Memory B cell (primary cell): Measurements from ENCODE around the gene ARL6IP5.

ENCODE experiments used
- ATAC-seq: fragments of 150-1000 bp; cut with Tn5 transposase; 2 replicates; pipeline ENCODE4 v1.10.0; 2021; ENCODE audit warnings: low read depth, mild to moderate bottlenecking, moderate library complexity
- DNase-seq, 2 donors: peaks; one replicate each; pipeline ENCODE4 v3.0.0; 2022; ENCODE audit warnings: low spot score in 2 of 2
- H3K27ac Mint-ChIP-seq: one replicate; pipeline ENCODE4 v1.8.0; 2022; ENCODE audit warnings: mild to moderate bottlenecking, moderate library complexity, mixed read lengths
- H3K27me3 Mint-ChIP-seq: one replicate; pipeline ENCODE4 v1.8.0; 2022; ENCODE audit warnings: mixed read lengths
- H3K36me3 Mint-ChIP-seq: one replicate; pipeline ENCODE4 v1.8.0; 2022; ENCODE audit warnings: mild to moderate bottlenecking, mixed read lengths
- H3K4me1 Mint-ChIP-seq: one replicate; pipeline ENCODE4 v1.8.0; 2022; ENCODE audit warnings: mixed read lengths
- H3K4me3 Mint-ChIP-seq: one replicate; pipeline ENCODE4 v1.8.0; 2022; ENCODE audit warnings: mild to moderate bottlenecking, moderate library complexity, mixed read lengths
- H3K9me3 Mint-ChIP-seq: one replicate; pipeline ENCODE4 v1.8.0; 2022; ENCODE audit warnings: mixed read lengths

The ARL6IP5 gene

DNA sequence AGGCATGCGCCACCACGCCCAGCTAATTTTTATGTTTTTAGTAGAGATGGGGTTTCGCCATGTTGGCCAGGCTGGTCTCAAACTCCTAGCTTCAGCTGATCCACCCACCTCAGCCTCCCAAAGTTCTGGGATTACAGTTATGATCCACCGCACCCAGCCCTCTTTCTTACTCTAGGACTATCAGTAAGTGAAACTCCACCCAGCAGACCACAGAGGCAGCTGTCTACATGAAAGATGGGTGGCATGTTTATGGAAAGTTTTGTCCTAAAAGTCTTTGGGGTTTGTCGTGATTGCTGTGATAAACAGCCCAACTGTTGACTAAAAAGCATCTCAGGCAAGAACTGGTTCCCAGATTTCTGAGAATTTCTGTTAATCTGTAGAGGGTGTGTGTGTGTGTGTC, 10.9 kb downstream of the ARL6IP5 start:
- Mint-ChIP-seq H3K4me1 (peaks cover 55% of the 10 kb centered on the region), H3K27me3 (no peaks in the 10 kb centered on the region), H3K27ac (peak overlapping the region; percentile 89), H3K4me3 (peak overlapping the region; percentile 54), H3K36me3 (peaks cover 18% of the 10 kb centered on the region), H3K9me3 (no peaks in the 10 kb centered on the region)
- DNase-seq (no peak), ATAC-seq (no peak)

DNA sequence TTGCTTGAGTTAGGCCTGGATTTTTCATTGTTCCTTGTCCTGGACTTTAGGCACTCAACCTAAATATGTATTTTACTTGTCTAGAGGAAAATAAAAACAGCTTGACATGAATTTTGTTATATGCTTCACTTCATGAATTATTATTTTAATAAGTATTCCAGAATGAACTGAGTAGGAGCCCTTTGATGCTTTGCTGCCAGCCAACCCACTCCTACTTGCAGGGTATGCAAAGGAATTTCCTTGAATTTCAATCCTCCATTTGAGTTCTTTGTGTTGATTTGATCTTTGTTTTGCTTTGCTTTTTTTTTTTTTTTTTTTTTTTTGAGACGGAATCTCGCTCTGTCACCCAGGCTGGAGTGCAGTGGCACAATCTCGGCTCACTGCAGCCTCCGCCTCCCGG, 11.6 kb downstream of the ARL6IP5 start:
- Mint-ChIP-seq H3K4me1 (peaks cover 51% of the 10 kb centered on the region), H3K27ac (peak overlapping the region; percentile 89), H3K27me3 (no peaks in the 10 kb centered on the region), H3K9me3 (no peaks in the 10 kb centered on the region), H3K4me3 (no peak overlapping the region), H3K36me3 (peaks cover 15% of the 10 kb centered on the region)
- DNase-seq (no peak), ATAC-seq (no peak)

DNA sequence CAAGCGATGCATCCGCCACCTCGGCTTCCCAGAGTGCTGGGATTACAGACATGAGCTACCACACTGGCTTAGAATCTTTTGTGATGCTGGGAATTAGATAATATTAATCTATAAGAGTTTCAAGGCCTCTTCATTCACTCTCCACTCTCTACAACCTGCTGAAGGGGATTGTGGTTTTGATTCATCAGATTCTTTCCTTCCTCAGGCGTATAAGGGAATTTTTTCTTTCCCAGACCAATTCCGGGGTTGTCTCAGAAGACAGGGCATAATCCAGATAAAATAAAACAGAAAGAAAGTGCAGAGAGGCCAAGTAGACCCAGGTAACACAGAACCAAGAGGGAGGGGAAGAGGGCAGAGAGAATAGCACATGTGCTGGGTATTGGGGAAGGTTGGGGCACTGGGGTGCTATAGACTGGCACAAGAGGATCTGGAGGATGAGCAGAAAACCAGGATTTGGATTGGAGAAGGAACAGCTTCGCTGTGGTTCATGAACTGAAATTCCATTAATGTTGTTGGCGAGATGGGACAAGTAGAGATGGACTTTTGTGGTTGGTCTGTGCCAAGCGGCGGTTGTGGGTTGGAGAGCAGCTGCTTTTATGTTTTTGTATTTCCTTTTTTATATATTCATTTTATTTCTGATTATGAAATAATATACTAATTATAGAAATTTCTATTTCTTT, 12.8 kb downstream of the ARL6IP5 start:
- Mint-ChIP-seq H3K4me1 (peaks cover 40% of the 10 kb centered on the region), H3K36me3 (peaks cover 21% of the 10 kb centered on the region), H3K9me3 (no peaks in the 10 kb centered on the region), H3K27ac (peak overlapping the region; percentile 58), H3K27me3 (no peaks in the 10 kb centered on the region), H3K4me3 (peak overlapping the region; percentile 4)
- ATAC-seq: no peak
- DNase-seq: no peak

DNA sequence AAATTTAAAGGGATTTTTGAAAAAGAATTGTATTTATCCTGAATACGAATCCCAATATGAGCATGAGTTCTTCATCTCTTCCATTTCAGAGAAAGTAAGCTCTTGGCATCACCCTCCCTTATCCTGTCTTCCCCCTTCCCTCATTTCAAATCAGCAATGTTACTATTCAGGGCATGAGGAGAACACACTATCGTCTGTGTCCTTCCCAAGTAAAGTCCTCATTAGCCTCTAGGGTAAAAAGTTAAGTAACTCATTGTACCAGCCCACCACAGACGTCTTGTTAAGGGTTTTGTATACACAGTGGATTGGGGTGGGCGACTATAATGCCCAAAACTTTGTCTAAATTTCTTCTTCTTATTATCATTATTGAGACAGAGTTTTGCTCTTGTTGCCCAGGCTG, 14.8 kb downstream of the ARL6IP5 start:
- ATAC-seq (no peak), DNase-seq (no peak)
- no peak overlapping the region for H3K4me3 Mint-ChIP-seq
- H3K36me3 Mint-ChIP-seq: peaks cover 31% of the 10 kb centered on the region
- H3K4me1 Mint-ChIP-seq: peaks cover 31% of the 10 kb centered on the region
- peak overlapping the region; percentile 40 for H3K27ac Mint-ChIP-seq
- no peaks in the 10 kb centered on the region for H3K27me3 Mint-ChIP-seq
- H3K9me3 Mint-ChIP-seq: no peaks in the 10 kb centered on the region

DNA sequence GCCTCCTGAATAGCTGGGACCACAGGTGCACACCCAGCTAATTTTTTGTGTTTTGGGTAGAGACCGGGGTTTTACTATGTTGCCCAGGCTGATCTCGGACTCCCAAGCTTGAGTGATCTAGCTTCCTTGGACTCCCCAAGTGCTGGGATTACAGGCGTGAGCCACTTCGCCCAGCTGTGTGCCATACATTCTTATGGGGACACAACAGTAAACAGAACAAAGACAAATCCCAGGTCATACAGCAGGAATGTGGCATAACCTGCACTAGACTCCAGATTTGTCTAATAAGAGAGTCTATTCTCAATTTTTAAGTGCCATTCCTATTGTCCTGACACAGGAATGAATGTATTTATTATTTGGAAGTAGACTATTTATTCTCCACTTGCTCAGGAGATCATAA, 17.6 kb downstream of the ARL6IP5 start:
- peaks cover 29% of the 10 kb centered on the region for H3K36me3 Mint-ChIP-seq
- no peak for DNase-seq
- no peaks in the 10 kb centered on the region for H3K27me3 Mint-ChIP-seq
- no peak for ATAC-seq
- H3K4me1 Mint-ChIP-seq: peaks cover 15% of the 10 kb centered on the region
- H3K9me3 Mint-ChIP-seq: no peaks in the 10 kb centered on the region
- peak overlapping the region; percentile 53 for H3K27ac Mint-ChIP-seq
- no peak overlapping the region for H3K4me3 Mint-ChIP-seq

DNA sequence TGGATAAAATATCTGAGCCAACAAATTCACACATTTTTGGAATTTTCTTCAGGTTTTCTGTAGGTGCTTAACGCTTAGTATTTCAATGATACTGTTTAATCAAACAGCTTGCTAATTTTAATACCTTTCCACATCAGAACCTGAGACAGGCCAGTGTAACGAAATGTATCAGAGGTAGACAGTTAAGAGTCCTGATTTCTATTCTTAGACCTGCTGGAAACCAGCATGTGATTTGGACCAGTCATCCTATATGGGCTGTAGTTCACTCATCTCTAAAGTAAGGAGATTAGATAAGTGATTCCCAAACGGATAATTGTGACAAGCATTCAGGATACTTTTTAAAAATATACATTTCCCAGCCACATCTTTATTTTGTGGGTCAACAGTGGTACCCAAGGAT, 18.4 kb downstream of the ARL6IP5 start:
- ATAC-seq (no peak), DNase-seq (no peak)
- Mint-ChIP-seq H3K4me1 (peaks cover 11% of the 10 kb centered on the region), H3K9me3 (no peaks in the 10 kb centered on the region), H3K36me3 (peaks cover 25% of the 10 kb centered on the region), H3K27me3 (no peaks in the 10 kb centered on the region), H3K27ac (peak overlapping the region; percentile 84), H3K4me3 (no peak overlapping the region)

DNA sequence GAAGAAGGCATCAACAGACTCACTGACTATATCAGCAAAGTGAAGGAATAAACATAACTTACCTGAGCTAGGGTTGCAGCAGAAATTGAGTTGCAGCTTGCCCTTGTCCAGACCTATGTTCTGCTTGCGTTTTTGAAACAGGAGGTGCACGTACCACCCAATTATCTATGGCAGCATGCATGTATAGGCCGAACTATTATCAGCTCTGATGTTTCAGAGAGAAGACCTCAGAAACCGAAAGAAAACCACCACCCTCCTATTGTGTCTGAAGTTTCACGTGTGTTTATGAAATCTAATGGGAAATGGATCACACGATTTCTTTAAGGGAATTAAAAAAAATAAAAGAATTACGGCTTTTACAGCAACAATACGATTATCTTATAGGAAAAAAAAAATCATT, 19.8 kb downstream of the ARL6IP5 start:
- no peak for ATAC-seq
- H3K4me3 Mint-ChIP-seq: no peak overlapping the region
- DNase-seq: no peak
- H3K27ac Mint-ChIP-seq: peak overlapping the region; percentile 48
- no peaks in the 10 kb centered on the region for H3K27me3 Mint-ChIP-seq
- H3K9me3 Mint-ChIP-seq: no peaks in the 10 kb centered on the region
- H3K36me3 Mint-ChIP-seq: peaks cover 22% of the 10 kb centered on the region
- peaks cover 9% of the 10 kb centered on the region for H3K4me1 Mint-ChIP-seq

DNA sequence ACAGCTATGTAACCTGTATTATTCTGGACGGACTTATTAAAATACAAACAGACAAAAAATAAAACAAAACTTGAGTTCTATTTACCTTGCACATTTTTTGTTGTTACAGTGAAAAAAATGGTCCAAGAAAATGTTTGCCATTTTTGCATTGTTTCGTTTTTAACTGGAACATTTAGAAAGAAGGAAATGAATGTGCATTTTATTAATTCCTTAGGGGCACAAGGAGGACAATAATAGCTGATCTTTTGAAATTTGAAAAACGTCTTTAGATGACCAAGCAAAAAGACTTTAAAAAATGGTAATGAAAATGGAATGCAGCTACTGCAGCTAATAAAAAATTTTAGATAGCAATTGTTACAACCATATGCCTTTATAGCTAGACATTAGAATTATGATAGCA, 20.6 kb downstream of the ARL6IP5 start:
- no peak for ATAC-seq

DNA sequence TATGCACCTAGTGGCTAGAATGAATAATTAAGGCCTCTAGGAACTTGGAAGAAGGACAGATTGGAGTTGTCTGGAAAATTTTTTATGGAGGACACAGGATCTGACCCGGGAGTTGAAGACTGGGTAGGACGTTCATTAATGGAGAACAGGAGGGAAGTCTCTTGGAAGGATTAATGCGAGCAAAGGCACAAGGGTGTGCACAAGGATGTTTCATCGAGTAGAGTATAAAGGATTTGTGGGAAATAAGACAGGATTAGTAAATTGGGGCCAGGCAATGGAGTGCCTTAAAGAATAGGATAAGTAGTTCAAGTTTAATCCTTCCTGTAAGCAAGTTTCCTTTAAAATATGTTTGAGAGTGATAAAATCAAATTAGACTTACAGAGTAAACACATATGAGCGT, 23.1 kb downstream of the ARL6IP5 start:
- H3K27me3 Mint-ChIP-seq: no peaks in the 10 kb centered on the region
- peak overlapping the region; percentile 80 for H3K27ac Mint-ChIP-seq
- no peaks in the 10 kb centered on the region for H3K9me3 Mint-ChIP-seq
- H3K4me3 Mint-ChIP-seq: no peak overlapping the region
- DNase-seq: no peak
- H3K36me3 Mint-ChIP-seq: peaks cover 12% of the 10 kb centered on the region
- H3K4me1 Mint-ChIP-seq: peaks cover 8% of the 10 kb centered on the region
- no peak for ATAC-seq

More for the DNA sequence above, 20.6 kb downstream of the ARL6IP5 start:
- Mint-ChIP-seq H3K27ac (no peak overlapping the region), H3K4me1 (peaks cover 5% of the 10 kb centered on the region), H3K9me3 (no peaks in the 10 kb centered on the region), H3K36me3 (peaks cover 19% of the 10 kb centered on the region), H3K27me3 (no peaks in the 10 kb centered on the region), H3K4me3 (no peak overlapping the region)
- no peak for DNase-seq

DNA sequence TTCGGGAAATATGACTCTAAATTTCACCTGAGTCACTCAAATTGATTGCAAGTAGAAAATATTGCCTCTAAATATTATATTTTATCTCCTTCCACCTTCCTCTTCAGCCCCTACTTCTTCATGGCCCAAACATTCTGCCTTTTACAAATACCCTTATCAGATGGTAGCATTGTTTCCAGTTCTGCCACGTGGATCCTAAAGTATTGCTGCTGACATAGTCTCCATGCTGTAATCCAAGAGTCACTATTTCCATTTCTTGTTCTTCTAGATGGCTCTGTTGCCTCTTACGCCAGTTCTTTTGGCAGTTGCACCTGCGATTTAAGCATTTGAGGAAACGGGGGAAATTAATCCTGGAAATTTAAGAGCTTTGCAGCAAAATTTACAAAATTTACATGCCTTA, 24.1 kb downstream of the ARL6IP5 start:
- H3K27me3 Mint-ChIP-seq: no peaks in the 10 kb centered on the region
- DNase-seq (no peak), ATAC-seq (no peak)
- no peaks in the 10 kb centered on the region for H3K9me3 Mint-ChIP-seq
- H3K4me3 Mint-ChIP-seq: no peak overlapping the region
- H3K27ac Mint-ChIP-seq: peak overlapping the region; percentile 42
- peaks cover 11% of the 10 kb centered on the region for H3K4me1 Mint-ChIP-seq
- H3K36me3 Mint-ChIP-seq: peaks cover 7% of the 10 kb centered on the region

DNA sequence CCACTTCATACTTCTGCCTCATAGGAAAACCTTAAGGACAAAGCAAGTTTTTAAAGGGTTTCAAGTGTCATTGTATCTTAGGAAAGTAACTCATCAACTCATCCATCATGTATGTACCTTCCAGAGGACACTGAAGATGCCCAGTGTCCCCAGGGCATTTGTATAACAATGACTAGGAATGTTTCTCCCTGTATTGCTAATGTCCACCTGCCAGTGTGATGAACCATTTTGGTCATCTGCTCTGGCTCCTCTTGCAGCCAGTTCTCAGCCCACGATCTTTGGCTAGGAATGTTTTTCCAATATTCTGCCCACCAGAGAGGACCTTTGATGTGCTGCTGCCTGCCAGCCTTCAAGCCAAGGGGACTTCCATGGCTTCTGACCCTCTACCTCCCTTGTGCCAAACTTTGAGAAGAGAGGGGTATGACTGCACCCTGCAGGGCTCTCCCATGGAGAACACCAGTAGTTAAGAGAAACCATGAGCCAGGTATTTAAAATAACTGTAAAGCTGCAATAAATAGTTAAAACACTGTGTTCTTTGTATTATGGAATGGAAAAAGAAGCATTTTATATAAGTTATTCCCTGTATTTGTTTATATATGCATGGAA, 26.3 kb downstream of the ARL6IP5 start:
- ATAC-seq (peak; percentile 44), DNase-seq (no peak)
- Mint-ChIP-seq H3K4me1 (peaks cover 7% of the 10 kb centered on the region), H3K4me3 (no peak overlapping the region), H3K36me3 (no peaks in the 10 kb centered on the region), H3K27ac (no peak overlapping the region), H3K27me3 (no peaks in the 10 kb centered on the region), H3K9me3 (no peaks in the 10 kb centered on the region)

DNA sequence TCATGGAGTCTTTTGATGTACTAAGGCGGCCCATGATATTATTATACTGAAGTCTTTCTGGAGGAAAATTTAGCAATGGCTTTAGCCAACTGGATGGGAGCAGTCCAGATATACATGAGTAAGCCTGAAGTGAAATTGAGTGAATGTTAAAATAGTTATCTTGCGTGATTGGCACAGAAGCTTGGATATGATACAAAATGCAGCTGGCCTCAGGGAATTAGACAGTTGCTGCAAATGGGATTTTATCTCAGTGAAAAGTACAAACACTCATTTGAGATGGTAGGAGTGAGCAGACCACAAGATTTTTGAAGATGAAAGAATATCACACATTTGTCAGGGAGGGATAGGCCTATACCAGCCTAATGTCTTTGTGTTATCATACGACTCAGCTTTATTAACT, 28.8 kb downstream of the ARL6IP5 start:
- ATAC-seq: no peak
- Mint-ChIP-seq H3K27me3 (no peaks in the 10 kb centered on the region), H3K36me3 (no peaks in the 10 kb centered on the region), H3K27ac (peak overlapping the region; percentile 3), H3K4me3 (no peak overlapping the region), H3K4me1 (peaks cover 7% of the 10 kb centered on the region), H3K9me3 (no peaks in the 10 kb centered on the region)
- DNase-seq: no peak

DNA sequence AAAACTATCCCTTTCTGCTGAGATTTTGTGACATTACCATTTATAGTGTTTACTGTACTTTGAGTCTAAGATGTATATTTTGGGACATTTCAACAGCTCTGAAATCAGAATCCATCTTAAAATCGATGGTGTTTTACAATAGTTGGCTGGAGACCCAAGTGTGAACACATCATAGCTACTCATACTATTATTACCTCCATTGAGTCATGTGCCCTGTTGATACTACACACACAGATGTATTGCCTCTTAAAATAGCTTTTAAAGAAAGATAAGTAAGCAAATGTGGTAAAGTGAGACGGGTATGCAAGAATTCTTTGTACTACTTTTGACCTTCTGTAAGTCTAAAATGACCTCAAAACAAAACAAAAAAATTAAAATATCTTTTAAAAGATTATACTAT, 31.0 kb downstream of the ARL6IP5 start:
- H3K4me3 Mint-ChIP-seq: no peak overlapping the region
- H3K27me3 Mint-ChIP-seq: peaks cover 2% of the 10 kb centered on the region
- H3K27ac Mint-ChIP-seq: no peak overlapping the region
- no peaks in the 10 kb centered on the region for H3K9me3 Mint-ChIP-seq
- ATAC-seq: no peak
- no peak for DNase-seq
- peaks cover 7% of the 10 kb centered on the region for H3K4me1 Mint-ChIP-seq
- no peaks in the 10 kb centered on the region for H3K36me3 Mint-ChIP-seq

DNA sequence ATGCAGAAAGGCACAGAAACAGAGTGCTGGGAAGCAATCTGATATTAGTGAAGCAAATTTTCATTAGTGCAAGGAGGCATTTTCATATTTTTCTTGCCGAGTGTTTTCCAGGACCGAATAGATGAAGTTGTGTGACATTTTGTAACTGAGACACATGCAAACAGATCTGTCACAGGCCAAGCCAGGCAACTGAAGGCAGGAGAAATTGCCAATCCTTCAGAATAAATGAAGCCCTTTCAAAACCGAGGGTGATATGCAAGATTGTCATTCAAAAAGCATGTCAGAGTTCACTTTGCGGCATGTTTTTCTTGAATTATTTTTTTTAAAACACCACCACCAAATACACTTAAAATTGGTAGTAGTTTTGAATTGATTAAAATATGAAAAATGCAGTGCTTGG, 31.4 kb downstream of the ARL6IP5 start:
- Mint-ChIP-seq H3K9me3 (no peaks in the 10 kb centered on the region), H3K27me3 (peaks cover 2% of the 10 kb centered on the region), H3K4me1 (peaks cover 3% of the 10 kb centered on the region), H3K36me3 (no peaks in the 10 kb centered on the region), H3K4me3 (no peak overlapping the region), H3K27ac (no peak overlapping the region)
- ATAC-seq (no peak), DNase-seq (no peak)

DNA sequence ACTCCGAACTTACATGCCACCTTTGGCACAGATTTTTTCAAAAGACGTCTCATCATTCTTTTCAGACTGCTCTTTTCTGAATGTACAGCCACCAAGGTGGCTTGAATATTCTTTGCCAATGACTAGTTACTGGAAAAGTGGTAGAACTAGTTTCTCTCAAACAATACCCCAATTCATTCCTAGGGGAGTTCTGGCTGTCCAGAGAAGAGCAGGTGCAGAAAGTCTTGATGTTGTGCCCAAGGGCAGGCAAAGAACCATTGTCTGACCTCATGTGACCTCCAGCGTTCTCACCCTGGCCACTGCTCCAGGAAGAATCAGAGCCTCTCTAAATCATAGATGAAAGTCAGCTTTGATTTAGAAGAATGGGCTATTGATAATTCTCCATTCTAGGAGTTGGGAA, 32.2 kb downstream of the ARL6IP5 start:
- H3K36me3 Mint-ChIP-seq: no peaks in the 10 kb centered on the region
- peaks cover 2% of the 10 kb centered on the region for H3K27me3 Mint-ChIP-seq
- H3K27ac Mint-ChIP-seq: no peak overlapping the region
- H3K4me3 Mint-ChIP-seq: no peak overlapping the region
- DNase-seq: no peak
- no peak for ATAC-seq
- peaks cover 3% of the 10 kb centered on the region for H3K4me1 Mint-ChIP-seq
- H3K9me3 Mint-ChIP-seq: no peaks in the 10 kb centered on the region
